GM12878 (cell line): ENCODE measurements around the gene TNK1. TPM values are rescaled to one million over a fixed set of nuclear protein-coding genes. Genes with fewer than 3 reads are reported as not detected.

Source experiments
- BHLHE40 ChIP-seq, 2 experiments: fragments of 450-650 bp in 1 of 2; IDR thresholded peaks; 2 replicates each; pipeline ENCODE4 v1.6.1; 2011 to 2017; ENCODE audit warnings: low read depth in 2 of 2, borderline replicate concordance in 1 of 2, improper control_type of control experiment in 1 of 2, low read length in 1 of 2, mild to moderate bottlenecking in 1 of 2
- ETV6 ChIP-seq, 2 experiments: fragments of 450-650 bp in 1 of 2; IDR thresholded peaks in 1 of 2; conservative IDR thresholded peaks in 1 of 2; 2 replicates each; pipeline ENCODE4 v1.6.1; 2014; ENCODE audit warnings: antibody characterized with exemption in 1 of 2, borderline replicate concordance in 1 of 2, low read depth in 1 of 2, mild to moderate bottlenecking in 1 of 2, moderate library complexity in 1 of 2
- GATAD2B ChIP-seq: fragments of 450-650 bp; conservative IDR thresholded peaks from 2 replicates; pipeline ENCODE4 v1.6.1; 2017; ENCODE audit warnings: low read depth, mild to moderate bottlenecking, moderate library complexity
- MLLT1 ChIP-seq: fragments of 450-650 bp; IDR thresholded peaks from 2 replicates; pipeline ENCODE4 v1.6.1; 2016; ENCODE audit warnings: mild to moderate bottlenecking
- NKRF ChIP-seq: fragments of 450-650 bp; conservative IDR thresholded peaks from 2 replicates; pipeline ENCODE4 v1.6.1; 2017; ENCODE audit warnings: mild to moderate bottlenecking, moderate library complexity
- POLR2AphosphoS5 ChIP-seq: IDR thresholded peaks from 2 replicates; pipeline ENCODE4 v1.6.1; 2011; ENCODE audit warnings: mild to moderate bottlenecking, low read length, inconsistent platforms
- SIX5 ChIP-seq: IDR thresholded peaks from 2 replicates; pipeline ENCODE4 v1.6.1; 2011; ENCODE audit warnings: mild to moderate bottlenecking, low read depth, low read length, moderate library complexity; ENCODE audit not compliant: severe bottlenecking
- SUPT20H ChIP-seq: IDR thresholded peaks from 2 replicates; pipeline ENCODE4 v1.6.1; 2011; ENCODE audit warnings: low read depth, mild to moderate bottlenecking, low read length, moderate library complexity, borderline replicate concordance; ENCODE audit not compliant: control insufficient read depth
- ZNF207 ChIP-seq: fragments of 450-650 bp; IDR thresholded peaks from 2 replicates; pipeline ENCODE4 v1.6.1; 2014; ENCODE audit warnings: antibody characterized with exemption, mild to moderate bottlenecking, borderline replicate concordance
- ZNF24 ChIP-seq: fragments of 450-650 bp; IDR thresholded peaks from 2 replicates; pipeline ENCODE4 v1.6.1; 2017; ENCODE audit warnings: antibody characterized with exemption, mild to moderate bottlenecking
- polyA plus RNA-seq, 11 experiments: library from polyadenylated mRNA; depleted of rRNA in 4 of 11; unstranded in 6 of 11; stranded (reverse) in 5 of 11; fragments of >200 nt; fragmentation: Nextera tagmentation in 4 of 11; fragmentation: Illumina TruSeq in 1 of 11; extraction: Ambion mirVana in 4 of 11; extraction: Trizol in 1 of 11; gene quantifications; 1 replicate in 1 of 11; 2 replicates in 10 of 11; pipeline versions ENCODE4 v1.2.1 to v1.2.3, GENCODE V29; 2011 to 2016; ENCODE audit warnings: inconsistent platforms in 2 of 11, missing spikeins in 2 of 11, low read depth in 1 of 11
- total RNA-seq, 4 experiments: library from RNA; depleted of rRNA in 3 of 4; stranded (reverse); fragments of >200 nt in 3 of 4; fragmentation: Illumina TruSeq in 1 of 4; extraction: Trizol in 1 of 4; gene quantifications; 2 replicates each; pipeline versions ENCODE4 v1.2.1 to v1.2.3, GENCODE V29; 2013 to 2021

The TNK1 gene
- total and polyA plus RNA-seq, 10 of the 15 experiments (the other 5 are each of a cell fraction or from before 2014, with no cell fraction given), result 0.06 to 2.5 (median 0.70) TPM

GRCh38 chr17:7347630-7348477 lies 33.0 kb upstream of the TNK1 start (continued):
- TF ChIP-seq SUPT20H, result no peak
- no peak for TF ChIP-seq GATAD2B
- no peak for TF ChIP-seq ETV6 (conservative IDR thresholded peaks at IDR 0.05 in 1 of 2, IDR thresholded peaks at IDR 0.05 in 1 of 2; ENCODE audit: borderline replicate concordance in 1 of 2, low read depth in 1 of 2)
- TF ChIP-seq SIX5, result no peak
- no peak for TF ChIP-seq ZNF207
- TF ChIP-seq MLLT1, result no peak
- TF ChIP-seq NKRF, result no peak
- TF ChIP-seq ZNF24, result no peak
- no peak for TF ChIP-seq BHLHE40 (IDR thresholded peaks at IDR 0.05; ENCODE audit: borderline replicate concordance in 1 of 2, low read depth in 2 of 2, low read length in 1 of 2)
- no peak for TF ChIP-seq POLR2AphosphoS5
